Measurements from ENCODE around the gene NTN4. TPM values are rescaled to one million over a fixed set of nuclear protein-coding genes. Genes with fewer than 3 reads are reported as not detected.

The NTN4 gene
- total RNA-seq, 1 experiment from 2014 or later: 0.17 TPM

GRCh38 chr12:95710386-95710785 is 80.2 kb downstream of the NTN4 start:
- Histone ChIP-seq H3K79me2 (ENCODE audit: insufficient read depth, low read length) (no peaks in the 10 kb centered on the region), H3K27me3 (ENCODE audit: insufficient read depth, low read length) (no peaks in the 10 kb centered on the region), H3K9me3 (ENCODE audit: control insufficient read depth, low read depth, low read length) (no peaks in the 10 kb centered on the region), H4K91ac (ENCODE audit: insufficient read length, low read depth, low read length) (no peak overlapping the region), H4K8ac (replicated peaks; ENCODE audit: insufficient read length, low read depth, low read length) (no peak overlapping the region), H3T11ph (ENCODE audit: low read length) (no peak overlapping the region), H2AK5ac (ENCODE audit: insufficient read length, low read length) (no peak overlapping the region), H3K4me1 (ENCODE audit: insufficient read depth, low read length) (peaks cover 2% of the 10 kb centered on the region; the same call in 1 of the 2 replicates), H2BK120ac (ENCODE audit: low read depth, low read length, poor library complexity, severe bottlenecking) (no peak overlapping the region), H3K4ac (ENCODE audit: low read depth, low read length) (no peak overlapping the region), H2AFZ (ENCODE audit: low read length) (no peak overlapping the region), H3K18ac (ENCODE audit: insufficient read length, low read depth, low read length) (no peak overlapping the region), H3K14ac (ENCODE audit: insufficient read depth, low read length) (no peak overlapping the region), H3K23me2 (ENCODE audit: insufficient read length, low read depth, low read length, poor library complexity, severe bottlenecking) (no peaks in the 10 kb centered on the region), H3K79me1 (ENCODE audit: insufficient read depth, low read depth, low read length, poor library complexity, severe bottlenecking) (no peaks in the 10 kb centered on the region), H2BK5ac (ENCODE audit: insufficient read length, low read length) (no peak overlapping the region), H3K23ac (ENCODE audit: insufficient read length, low read depth, low read length) (no peak overlapping the region), H3K27ac (ENCODE audit: insufficient read length, low read depth, low read length) (no peak overlapping the region), H2BK15ac (ENCODE audit: low read depth, low read length) (no peak overlapping the region), H3K9ac (ENCODE audit: extremely low read depth, insufficient read length, low read length) (no peak overlapping the region), H2BK12ac (ENCODE audit: insufficient read length, low read depth, low read length) (no peak overlapping the region), H4K20me1 (ENCODE audit: control insufficient read depth, insufficient read depth, insufficient read length) (no peaks in the 10 kb centered on the region), H3K4me2 (ENCODE audit: insufficient read depth, insufficient read length, low read length) (no peak overlapping the region), H3K56ac (ENCODE audit: insufficient read length, low read depth, low read length) (no peak overlapping the region), H4K5ac (ENCODE audit: insufficient read length, low read depth, low read length) (no peak overlapping the region), H2BK20ac (ENCODE audit: low read depth, low read length, poor library complexity, severe bottlenecking) (no peak overlapping the region)
- no peak for TF ChIP-seq CTCF (conservative IDR thresholded peaks at IDR 0.05)
- no peak for DNase-seq
- Mint-ChIP-seq H3K27me3 (ENCODE audit: low read depth) (no peaks in the 10 kb centered on the region), H3K4me1 (peaks cover 13 to 14% of the 10 kb centered on the region in 2 experiments), H3K9me3 (no peaks in the 10 kb centered on the region), H3K27ac (no peak overlapping the region; a peak in 1 of 7 replicates), H3K4me3 (no peak overlapping the region), H3K36me3 (ENCODE audit: insufficient read depth in 1 of 3, low read depth in 3 of 3) (no peaks in the 10 kb centered on the region; a peak in 1 of 7 replicates)
- WGBS (ENCODE audit: extremely low coverage, insufficient read length, low lambda C conversion rate): no CpG with 5 or more reads among the region's 8 CpGs
